Cardiac fibroblast (primary cell): ENCODE results near the gene TNKS1BP1.
"Not testable (repeated sequence)": the region's sequence is repeated elsewhere in the genome, so short reads cannot be mapped to it uniquely, and the experiment has no call there.

Experiments
- DNase-seq, 2 donors: peaks; one replicate each; pipeline versions ENCODE4 v3.0.0 to v3.0.0-alpha.2; 2010; ENCODE audit warnings: low read depth in 2 of 2
- H3K4me3 ChIP-seq, 2 donors: replicated peaks in 1 of 2; 1 replicate in 1 of 2; 2 replicates in 1 of 2; pipeline ENCODE4 v1.5.1; 2011; ENCODE audit warnings: low read depth in 2 of 2, low read length in 2 of 2, mild to moderate bottlenecking in 2 of 2, moderate library complexity in 1 of 2
- CTCF ChIP-seq: IDR thresholded peaks from one replicate; pipeline ENCODE4 v1.5.1; 2011; ENCODE audit warnings: low read depth, mild to moderate bottlenecking, low read length, inconsistent platforms

TNKS1BP1 gene

DNA sequence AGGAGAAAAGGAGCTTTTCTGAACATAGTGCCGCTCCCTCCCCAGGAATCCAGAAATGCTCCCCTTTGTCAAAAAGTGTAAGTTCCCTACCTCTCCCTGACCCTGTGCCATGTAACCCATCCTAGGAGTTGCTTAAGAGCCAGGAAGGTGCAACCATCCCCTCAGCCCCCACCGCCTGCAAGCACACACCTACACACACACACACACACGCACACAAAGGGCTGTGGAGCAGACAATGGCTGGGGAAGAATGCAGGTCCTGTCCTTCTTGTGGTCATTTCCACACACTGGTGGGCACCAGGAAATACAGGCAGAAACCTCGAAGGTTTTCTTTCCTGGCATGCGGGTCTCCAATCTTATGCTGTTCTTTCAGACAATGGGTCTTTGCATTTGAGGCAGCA lies 14.6 kb upstream of the TNKS1BP1 start:
- H3K4me3 ChIP-seq = no peak overlapping the region
- no peak for DNase-seq
- TF ChIP-seq CTCF = no peak

DNA sequence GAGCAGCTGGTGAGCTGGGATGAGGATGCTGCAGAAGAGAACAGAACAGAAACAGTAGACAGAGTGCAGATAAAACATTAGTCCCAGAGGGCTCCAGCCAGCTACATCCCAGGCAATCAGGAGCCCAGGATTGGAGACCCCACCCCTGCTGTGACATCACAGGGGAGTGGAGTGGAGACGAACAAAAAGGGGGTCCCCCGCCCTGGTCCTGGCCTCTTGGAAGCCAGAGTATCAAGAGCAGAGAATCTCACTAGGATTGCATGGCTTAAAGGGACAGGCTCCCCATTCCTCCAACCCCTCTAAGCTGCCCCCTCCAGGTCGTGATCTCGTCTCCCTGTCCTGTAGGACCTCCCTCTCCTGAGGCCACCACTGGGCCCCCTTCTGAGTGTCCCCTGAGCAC lies 13.4 kb upstream of the TNKS1BP1 start, which contains the start of gene P2RX3:
TSS of gene P2RX3 (plus strand) at position 211 of the 400 bp plus-strand sequence. CDS start 199 bp downstream, outside the sequence.
- no peak within 1 kb of the TSS for H3K4me3 ChIP-seq
- DNase-seq = no peak
- TF ChIP-seq CTCF = no peak

- not testable (repeated sequence) for H3K4me3 ChIP-seq, DNase-seq
Observed at GRCh38 chr11:57336856-57337255, 12.1 kb upstream of the TNKS1BP1 start.

GRCh38 chr11:57336111-57336666 lies 11.4 kb upstream of the TNKS1BP1 start:
- peak overlapping the region; percentile 78 to 85 for H3K4me3 ChIP-seq
- no peak for DNase-seq

GRCh38 chr11:57335343-57336110 lies 10.8 kb upstream of the TNKS1BP1 start, which contains the start of gene SSRP1:
TSS of gene SSRP1 (minus strand) at chr11:57335892. CDS start at chr11:57335121, 771 bp downstream.
- TF ChIP-seq CTCF = no peak
- H3K4me3 ChIP-seq = peak within 1 kb of the TSS; percentile 78 to 85
- peak; percentile 84 to 88 for DNase-seq

More at GRCh38 chr11:57336111-57336666, 11.4 kb upstream of the TNKS1BP1 start:
- no peak for TF ChIP-seq CTCF

DNA sequence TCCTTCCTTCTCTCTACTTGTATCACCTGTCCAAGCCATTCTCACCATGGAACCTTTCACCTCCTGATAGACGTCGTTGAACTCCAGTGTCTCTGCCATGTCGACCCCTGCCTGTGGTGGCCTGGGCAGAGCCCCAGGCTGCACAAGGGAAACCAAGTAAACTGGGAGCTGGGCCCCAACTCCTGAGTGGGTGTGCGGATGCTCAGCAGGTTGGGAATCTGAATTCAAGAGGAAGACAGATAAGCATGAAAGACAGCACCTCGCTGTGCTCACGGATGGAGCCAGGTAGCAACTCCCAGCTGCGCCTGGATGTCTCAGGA lies 10.2 kb upstream of the TNKS1BP1 start:
- DNase-seq = no peak
- peak overlapping the region; percentile 78 to 85 for H3K4me3 ChIP-seq
- TF ChIP-seq CTCF = no peak

- DNase-seq = no peak
- no peak overlapping the region for H3K4me3 ChIP-seq
- TF ChIP-seq CTCF = no peak
Observed at GRCh38 chr11:57332694-57333440, 8.1 kb upstream of the TNKS1BP1 start.
